Ishikawa (cell line): Measurements from ENCODE around the gene SETX.

Experiments used
- CEBPB ChIP-seq: IDR thresholded peaks from 2 replicates; pipeline ENCODE4 v1.6.1; 2012
- CREB1 ChIP-seq: IDR thresholded peaks from 2 replicates; pipeline ENCODE4 v1.6.1; 2012; ENCODE audit warnings: low read depth
- EGR1 ChIP-seq: IDR thresholded peaks from 2 replicates; pipeline ENCODE4 v1.6.1; 2012
- EP300 ChIP-seq: IDR thresholded peaks from 2 replicates; pipeline ENCODE4 v1.6.1; 2012; ENCODE audit warnings: borderline replicate concordance
- NFIC ChIP-seq: IDR thresholded peaks from 2 replicates; pipeline ENCODE4 v1.6.1; 2012
- RAD21 ChIP-seq: IDR thresholded peaks from 2 replicates; pipeline ENCODE4 v1.6.1; 2012; ENCODE audit warnings: low read depth
- TAF1 ChIP-seq: IDR thresholded peaks from 2 replicates; pipeline ENCODE4 v1.6.1; 2012; ENCODE audit warnings: low read depth, mild to moderate bottlenecking
- TCF12 ChIP-seq: IDR thresholded peaks from 2 replicates; pipeline ENCODE4 v1.6.1; 2012; ENCODE audit warnings: low read depth
- TEAD4 ChIP-seq: IDR thresholded peaks from 2 replicates; pipeline ENCODE4 v1.6.1; 2012
- YY1 ChIP-seq: IDR thresholded peaks from 2 replicates; pipeline ENCODE4 v1.6.1; 2012; ENCODE audit warnings: low read depth
- ZBTB7A ChIP-seq: IDR thresholded peaks from 2 replicates; pipeline ENCODE4 v1.6.1; 2012; ENCODE audit warnings: low read depth
- TF ChIP-seq, protein P1 (sequence below): IDR thresholded peaks from 2 replicates; pipeline ENCODE4 v1.6.1; 2012; ENCODE audit warnings: low read depth, mild to moderate bottlenecking
- TF ChIP-seq, protein P2 (sequence below): IDR thresholded peaks from 2 replicates; pipeline ENCODE4 v1.6.1; 2012

DNA sequence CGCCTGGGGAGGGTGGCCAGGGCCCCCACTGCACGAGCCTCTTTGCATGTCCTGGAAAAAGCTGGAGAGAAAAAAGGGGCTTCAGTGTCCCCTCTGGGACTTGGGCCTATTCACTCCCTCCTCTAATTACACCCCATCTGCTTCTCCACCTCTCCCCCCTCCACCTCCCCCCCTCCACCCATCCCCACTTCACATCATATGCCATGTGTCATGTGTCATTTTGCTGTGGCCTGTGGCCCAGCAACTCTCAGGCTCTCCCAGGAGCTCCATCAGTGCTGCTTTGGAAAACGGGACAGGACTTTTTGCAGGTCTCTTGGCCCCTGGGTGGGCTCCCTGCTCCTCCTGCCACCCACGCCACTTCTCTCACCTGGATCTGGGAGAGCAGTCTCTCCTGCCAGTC lies 124.2 kb downstream of the SETX start:
- no peak for TF ChIP-seq YY1
- TF ChIP-seq EP300 = no peak
- TF ChIP-seq RAD21 = no peak
- TF ChIP-seq TCF12 = no peak
- TF ChIP-seq TAF1 = no peak
- no peak for TF ChIP-seq CEBPB
- TF ChIP-seq, protein P1, sequence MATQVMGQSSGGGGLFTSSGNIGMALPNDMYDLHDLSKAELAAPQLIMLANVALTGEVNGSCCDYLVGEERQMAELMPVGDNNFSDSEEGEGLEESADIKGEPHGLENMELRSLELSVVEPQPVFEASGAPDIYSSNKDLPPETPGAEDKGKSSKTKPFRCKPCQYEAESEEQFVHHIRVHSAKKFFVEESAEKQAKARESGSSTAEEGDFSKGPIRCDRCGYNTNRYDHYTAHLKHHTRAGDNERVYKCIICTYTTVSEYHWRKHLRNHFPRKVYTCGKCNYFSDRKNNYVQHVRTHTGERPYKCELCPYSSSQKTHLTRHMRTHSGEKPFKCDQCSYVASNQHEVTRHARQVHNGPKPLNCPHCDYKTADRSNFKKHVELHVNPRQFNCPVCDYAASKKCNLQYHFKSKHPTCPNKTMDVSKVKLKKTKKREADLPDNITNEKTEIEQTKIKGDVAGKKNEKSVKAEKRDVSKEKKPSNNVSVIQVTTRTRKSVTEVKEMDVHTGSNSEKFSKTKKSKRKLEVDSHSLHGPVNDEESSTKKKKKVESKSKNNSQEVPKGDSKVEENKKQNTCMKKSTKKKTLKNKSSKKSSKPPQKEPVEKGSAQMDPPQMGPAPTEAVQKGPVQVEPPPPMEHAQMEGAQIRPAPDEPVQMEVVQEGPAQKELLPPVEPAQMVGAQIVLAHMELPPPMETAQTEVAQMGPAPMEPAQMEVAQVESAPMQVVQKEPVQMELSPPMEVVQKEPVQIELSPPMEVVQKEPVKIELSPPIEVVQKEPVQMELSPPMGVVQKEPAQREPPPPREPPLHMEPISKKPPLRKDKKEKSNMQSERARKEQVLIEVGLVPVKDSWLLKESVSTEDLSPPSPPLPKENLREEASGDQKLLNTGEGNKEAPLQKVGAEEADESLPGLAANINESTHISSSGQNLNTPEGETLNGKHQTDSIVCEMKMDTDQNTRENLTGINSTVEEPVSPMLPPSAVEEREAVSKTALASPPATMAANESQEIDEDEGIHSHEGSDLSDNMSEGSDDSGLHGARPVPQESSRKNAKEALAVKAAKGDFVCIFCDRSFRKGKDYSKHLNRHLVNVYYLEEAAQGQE = no peak
- no peak for TF ChIP-seq EGR1
- no peak for TF ChIP-seq NFIC
- TF ChIP-seq, protein P2, sequence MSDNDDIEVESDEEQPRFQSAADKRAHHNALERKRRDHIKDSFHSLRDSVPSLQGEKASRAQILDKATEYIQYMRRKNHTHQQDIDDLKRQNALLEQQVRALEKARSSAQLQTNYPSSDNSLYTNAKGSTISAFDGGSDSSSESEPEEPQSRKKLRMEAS = no peak
- no peak for TF ChIP-seq TEAD4
- TF ChIP-seq CREB1 = no peak
- TF ChIP-seq ZBTB7A = no peak
